Astrocyte of the spinal cord (primary cell): Measurements from ENCODE around the gene DND1.
"Not testable (repeated sequence)": the region's sequence is repeated elsewhere in the genome, so short reads cannot be mapped to it uniquely, and the experiment has no call there.

Experiments
- DNase-seq: peaks from one replicate; pipeline ENCODE4 v3.0.0; 2011; ENCODE audit warnings: low read depth, low spot score
- H3K4me3 ChIP-seq: 2 replicates; pipeline ENCODE4 v1.5.1; 2011; ENCODE audit warnings: low read depth, mild to moderate bottlenecking, low read length, moderate library complexity
- CTCF ChIP-seq: IDR thresholded peaks from 2 replicates; pipeline ENCODE4 v1.5.1; 2012; ENCODE audit warnings: low read depth, mild to moderate bottlenecking, low read length, inconsistent platforms
- in situ Hi-C: cut with HindIII; loops from 2 replicates; pipeline ENCODE4 v1.10.0; 2017; ENCODE audit warnings: low sequenced_read_pairs

The DND1 gene

DNA sequence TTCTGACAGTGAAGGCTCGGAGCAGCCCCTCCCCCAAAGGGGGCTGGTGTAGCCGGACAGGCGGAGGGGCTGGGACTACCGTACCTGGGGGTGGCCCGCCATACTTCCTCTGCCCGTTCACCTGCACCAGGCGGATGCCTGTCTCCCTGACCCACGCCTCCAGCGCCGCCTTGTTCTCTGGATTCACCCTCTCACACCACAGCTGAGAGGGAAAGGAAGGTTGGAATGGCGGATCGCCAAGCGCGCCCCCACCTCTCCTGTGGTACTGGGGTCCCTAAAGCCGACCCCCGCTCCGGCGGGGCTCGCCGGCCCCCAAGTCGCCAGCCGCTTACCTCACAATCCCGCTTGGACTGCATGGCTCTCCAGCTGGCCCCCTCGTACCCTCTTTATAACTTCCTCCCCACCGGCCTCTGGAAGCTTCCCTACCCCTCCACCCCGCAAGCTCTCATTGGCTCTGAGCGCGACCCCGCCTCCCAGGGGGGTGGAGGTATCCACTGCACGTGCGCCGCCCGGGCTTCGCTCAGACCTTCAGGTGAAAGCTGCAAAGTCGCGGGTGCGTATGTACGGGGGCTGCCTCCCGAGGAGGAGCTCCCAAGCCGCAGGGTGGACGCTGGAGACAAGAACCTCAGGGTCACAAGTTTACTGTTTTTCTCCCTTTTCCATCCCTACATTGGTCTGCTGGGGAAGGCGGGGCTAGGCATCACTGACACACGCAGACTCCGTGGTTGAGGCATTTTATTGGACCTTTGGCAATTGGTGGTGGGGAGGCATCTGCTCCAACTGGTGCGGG lies at the start of gene DND1:
DND1 (minus strand) TSS at position 390 of the 790 bp plus-strand sequence; CDS start at position 356, 34 bp downstream.
- no peak for TF ChIP-seq CTCF
- in situ Hi-C loops = no loop called here
- H3K4me3 ChIP-seq = no peak within 1 kb of the TSS
- DNase-seq = no peak

DNA sequence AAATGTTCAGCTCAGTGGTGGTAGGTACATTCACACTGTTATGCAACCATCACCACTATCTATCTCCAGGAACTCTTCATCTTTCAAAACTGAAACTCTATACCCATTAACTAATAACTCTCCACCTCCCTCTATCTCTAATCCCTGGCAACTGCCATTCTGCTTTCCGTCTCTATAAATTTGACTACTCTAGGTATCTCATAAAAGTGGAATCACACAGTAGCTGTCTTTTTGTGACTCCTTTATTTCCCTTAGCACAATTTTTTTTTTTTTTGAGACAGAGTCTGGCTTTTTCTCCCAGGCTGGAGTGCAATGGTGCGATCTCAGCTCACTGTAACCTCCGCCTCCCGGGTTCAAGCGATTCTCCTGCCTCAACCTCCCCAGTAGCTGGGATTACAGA lies 48.0 kb upstream of the DND1 start:
- H3K4me3 ChIP-seq, DNase-seq, in situ Hi-C loops: not testable (repeated sequence)

GRCh38 chr5:140720738-140721137 lies 47.4 kb upstream of the DND1 start:
- H3K4me3 ChIP-seq, DNase-seq, in situ Hi-C loops: not testable (repeated sequence)

DNA sequence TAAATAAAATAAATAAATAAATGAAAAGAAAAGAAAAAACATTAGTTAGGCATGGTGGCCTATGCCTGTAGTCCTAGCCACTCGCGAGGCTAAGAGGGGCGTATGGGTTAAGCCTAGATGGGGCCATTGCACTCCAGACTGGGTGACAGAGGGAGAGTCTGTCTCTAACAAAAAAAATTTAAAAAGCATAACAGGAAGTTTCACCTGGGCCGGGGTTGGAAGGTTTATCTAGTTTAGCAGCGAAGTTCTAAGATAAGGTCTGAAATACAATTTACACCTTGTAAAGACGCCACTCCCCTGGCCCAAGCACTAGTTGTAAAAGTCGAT lies 44.9 kb upstream of the DND1 start:
- in situ Hi-C loops = no loop called here
- TF ChIP-seq CTCF = no peak

GRCh38 chr5:140716238-140716637 lies 42.9 kb upstream of the DND1 start:
- DNase-seq, H3K4me3 ChIP-seq, in situ Hi-C loops: not testable (repeated sequence)

More for the DNA sequence above, 44.9 kb upstream of the DND1 start:
- no peak for DNase-seq
- H3K4me3 ChIP-seq = peak overlapping the region; percentile 8

- H3K4me3 ChIP-seq = no peak overlapping the region
- TF ChIP-seq CTCF = no peak
- in situ Hi-C loops = no loop called here
- DNase-seq = no peak
Measured at GRCh38 chr5:140713562-140714094, 40.3 kb upstream of the DND1 start.

- no peak overlapping the region for H3K4me3 ChIP-seq
- DNase-seq = no peak
- no peak for TF ChIP-seq CTCF
- in situ Hi-C loops = no loop called here
Measured at GRCh38 chr5:140711794-140712193, 38.4 kb upstream of the DND1 start.

GRCh38 chr5:140710899-140711552 lies 37.6 kb upstream of the DND1 start:
- peak overlapping the region; percentile 51 for H3K4me3 ChIP-seq
- TF ChIP-seq CTCF = no peak
- peak; percentile 99 for DNase-seq
- in situ Hi-C loops = no loop called here

DNA sequence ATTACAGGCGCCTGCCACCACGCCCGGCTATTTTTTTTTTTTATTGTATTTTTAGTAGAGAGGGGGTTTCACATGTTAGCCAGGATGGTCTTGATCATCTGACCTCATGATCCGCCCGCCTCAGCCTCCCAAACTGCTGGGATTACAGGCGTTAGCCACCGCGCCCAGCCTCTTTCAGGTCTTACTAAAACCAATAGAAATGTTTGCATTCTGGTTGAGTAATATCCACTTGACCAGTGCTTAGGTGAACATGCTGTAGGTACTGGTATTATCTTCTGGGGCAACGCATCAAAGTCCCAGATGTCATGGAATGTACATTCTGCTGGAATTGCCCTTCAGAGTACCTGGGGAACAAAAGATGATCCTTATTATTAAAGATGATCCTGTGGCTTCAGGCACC lies 35.4 kb upstream of the DND1 start:
- H3K4me3 ChIP-seq, in situ Hi-C loops, DNase-seq: not testable (repeated sequence)
